ENCODE data around the gene COL15A1. TPM values are rescaled to one million over a fixed set of nuclear protein-coding genes. Genes with fewer than 3 reads are reported as not detected.

Gene COL15A1
- total RNA-seq, 6 experiments from 2014 or later, result 0.07 to 0.58 (median 0.11) TPM; not detected in 2

DNA sequence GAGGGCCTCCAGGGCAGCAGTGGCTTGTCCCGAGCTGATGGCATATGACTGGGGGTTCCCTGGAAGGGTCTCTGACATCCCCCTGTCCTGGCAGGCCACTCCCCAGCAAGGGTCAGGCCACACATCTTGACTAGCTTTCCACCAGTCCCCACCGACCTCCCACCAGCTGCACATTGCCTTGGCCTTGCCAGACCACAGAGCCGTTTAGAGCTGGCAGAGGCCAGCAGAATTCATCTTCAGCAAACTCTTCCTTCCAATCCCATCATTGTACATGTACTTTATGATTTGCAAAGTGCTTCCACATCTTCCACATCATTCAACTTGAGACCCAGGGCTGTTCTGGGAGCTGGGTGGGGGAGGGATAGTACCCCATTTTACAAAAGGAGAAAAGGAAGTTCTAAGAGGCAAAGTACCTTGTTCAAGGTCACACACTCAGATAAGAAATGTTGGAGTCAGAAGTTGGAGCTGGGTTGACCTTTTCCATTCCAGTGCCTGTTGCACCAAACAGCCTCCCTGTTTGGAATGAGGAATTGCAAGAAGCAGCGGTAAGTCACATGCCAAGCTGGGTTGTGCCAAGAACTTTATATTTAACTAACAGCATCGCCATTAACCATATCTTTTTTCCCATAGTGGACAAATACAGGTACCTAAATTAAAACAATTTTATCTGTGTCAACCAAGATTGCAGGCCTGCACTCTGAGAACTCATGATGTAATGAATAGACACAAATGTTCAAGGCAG, 25.8 kb upstream of the COL15A1 start:
- intact Hi-C loops (cut with DNase I), result no loop called here
- Histone ChIP-seq H3K36me3 (no peaks in the 10 kb centered on the region), H3K4me3 (no peak overlapping the region), H3K4me1 (no peaks in the 10 kb centered on the region), H3K27ac (no peak overlapping the region), H3K27me3 (no peaks in the 10 kb centered on the region), H3K9me3 (no peaks in the 10 kb centered on the region)
- 61% methylated on average over 4 of the region's 5 CpGs for WGBS (ENCODE audit: insufficient coverage, low coverage, low lambda C conversion rate, missing lambda C conversion rate)
- no peak for DNase-seq
- ATAC-seq, result no peak
- no peak for TF ChIP-seq POLR2A (IDR thresholded peaks at IDR 0.05)
- TF ChIP-seq, protein P1, sequence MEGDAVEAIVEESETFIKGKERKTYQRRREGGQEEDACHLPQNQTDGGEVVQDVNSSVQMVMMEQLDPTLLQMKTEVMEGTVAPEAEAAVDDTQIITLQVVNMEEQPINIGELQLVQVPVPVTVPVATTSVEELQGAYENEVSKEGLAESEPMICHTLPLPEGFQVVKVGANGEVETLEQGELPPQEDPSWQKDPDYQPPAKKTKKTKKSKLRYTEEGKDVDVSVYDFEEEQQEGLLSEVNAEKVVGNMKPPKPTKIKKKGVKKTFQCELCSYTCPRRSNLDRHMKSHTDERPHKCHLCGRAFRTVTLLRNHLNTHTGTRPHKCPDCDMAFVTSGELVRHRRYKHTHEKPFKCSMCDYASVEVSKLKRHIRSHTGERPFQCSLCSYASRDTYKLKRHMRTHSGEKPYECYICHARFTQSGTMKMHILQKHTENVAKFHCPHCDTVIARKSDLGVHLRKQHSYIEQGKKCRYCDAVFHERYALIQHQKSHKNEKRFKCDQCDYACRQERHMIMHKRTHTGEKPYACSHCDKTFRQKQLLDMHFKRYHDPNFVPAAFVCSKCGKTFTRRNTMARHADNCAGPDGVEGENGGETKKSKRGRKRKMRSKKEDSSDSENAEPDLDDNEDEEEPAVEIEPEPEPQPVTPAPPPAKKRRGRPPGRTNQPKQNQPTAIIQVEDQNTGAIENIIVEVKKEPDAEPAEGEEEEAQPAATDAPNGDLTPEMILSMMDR (IDR thresholded peaks at IDR 0.05), result no peak

- TF ChIP-seq POLR2A (IDR thresholded peaks at IDR 0.05), result no peak
- TF ChIP-seq, protein P1 (IDR thresholded peaks at IDR 0.05), result no peak
- WGBS (ENCODE audit: insufficient coverage, low coverage, low lambda C conversion rate, missing lambda C conversion rate), result 25% methylated on average over 1 of the region's 1 CpG
- intact Hi-C loops (cut with DNase I), result no loop called here
- no peaks in the 10 kb centered on the region for H3K36me3 ChIP-seq
- H3K9me3 ChIP-seq, result no peaks in the 10 kb centered on the region
- no peak for DNase-seq
- H3K27ac ChIP-seq, result no peak overlapping the region
- H3K4me3 ChIP-seq, result no peak overlapping the region
- no peak for ATAC-seq
- no peaks in the 10 kb centered on the region for H3K4me1 ChIP-seq
- no peaks in the 10 kb centered on the region for H3K27me3 ChIP-seq
Observed at GRCh38 chr9:98921732-98922131, 22.0 kb upstream of the COL15A1 start.

DNA sequence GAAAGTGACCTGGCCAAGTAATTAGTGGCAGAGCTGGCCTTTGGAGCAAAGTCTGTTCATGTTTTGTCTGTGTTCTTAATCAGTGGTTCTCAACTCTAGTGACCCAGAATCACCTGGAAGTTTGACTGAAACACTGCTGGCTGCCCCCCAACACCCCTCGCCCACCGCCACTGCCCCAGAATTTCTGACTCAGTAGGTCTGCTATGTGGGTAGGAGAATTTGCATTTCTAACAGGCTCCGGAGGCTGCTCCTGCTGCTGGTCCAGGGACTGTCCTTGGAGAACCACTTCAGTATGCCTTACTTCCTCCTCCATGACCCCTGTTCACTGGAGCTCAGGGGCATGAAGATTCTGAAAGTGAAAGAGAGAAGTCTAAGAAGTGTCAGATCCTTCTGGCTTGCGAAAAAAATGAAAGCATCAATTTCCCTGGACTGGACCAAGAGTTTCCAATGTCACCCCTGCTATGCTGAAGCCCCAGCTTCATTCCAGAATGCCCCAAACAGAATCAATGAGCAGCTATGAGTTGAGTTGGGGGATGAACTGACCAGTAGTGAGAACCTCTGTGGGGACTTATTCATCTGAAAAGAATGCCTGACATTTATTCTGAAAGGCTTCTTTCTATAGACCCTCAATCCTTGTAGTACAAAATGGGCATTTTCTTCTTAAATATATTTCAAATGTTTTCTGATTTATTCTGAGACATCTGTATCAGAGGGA, 20.8 kb upstream of the COL15A1 start:
- DNase-seq, result no peak
- Histone ChIP-seq H3K9me3 (no peaks in the 10 kb centered on the region), H3K4me3 (no peak overlapping the region), H3K27ac (no peak overlapping the region), H3K4me1 (no peaks in the 10 kb centered on the region), H3K27me3 (no peaks in the 10 kb centered on the region), H3K36me3 (no peaks in the 10 kb centered on the region)
- peak; percentile 29 to 67 (median 46) for ATAC-seq
- WGBS (ENCODE audit: insufficient coverage, low coverage, low lambda C conversion rate, missing lambda C conversion rate), result 25% methylated on average over 2 of the region's 4 CpGs
- intact Hi-C loops (cut with DNase I), result no loop called here
- TF ChIP-seq, protein P1 (IDR thresholded peaks at IDR 0.05), result no peak
- no peak for TF ChIP-seq POLR2A (IDR thresholded peaks at IDR 0.05)

- no peak for ATAC-seq
Observed at GRCh38 chr9:98923451-98924123, 20.1 kb upstream of the COL15A1 start.

More at GRCh38 chr9:98923451-98924123, 20.1 kb upstream of the COL15A1 start:
- Histone ChIP-seq H3K36me3 (no peaks in the 10 kb centered on the region), H3K27me3 (no peaks in the 10 kb centered on the region), H3K9me3 (no peaks in the 10 kb centered on the region), H3K4me3 (no peak overlapping the region), H3K4me1 (no peaks in the 10 kb centered on the region), H3K27ac (no peak overlapping the region)
- TF ChIP-seq, protein P1 (IDR thresholded peaks at IDR 0.05), result no peak
- no peak for TF ChIP-seq POLR2A (IDR thresholded peaks at IDR 0.05)
- intact Hi-C loops (cut with DNase I), result no loop called here
- WGBS (ENCODE audit: insufficient coverage, low coverage, low lambda C conversion rate, missing lambda C conversion rate), result 26% methylated on average over 5 of the region's 5 CpGs
- DNase-seq, result no peak
